ENCODE measurements around the gene RSPH3.
"Not testable (repeated sequence)": the region's sequence is repeated elsewhere in the genome, so short reads cannot be mapped to it uniquely, and the experiment has no call there.

The RSPH3 gene

DNA sequence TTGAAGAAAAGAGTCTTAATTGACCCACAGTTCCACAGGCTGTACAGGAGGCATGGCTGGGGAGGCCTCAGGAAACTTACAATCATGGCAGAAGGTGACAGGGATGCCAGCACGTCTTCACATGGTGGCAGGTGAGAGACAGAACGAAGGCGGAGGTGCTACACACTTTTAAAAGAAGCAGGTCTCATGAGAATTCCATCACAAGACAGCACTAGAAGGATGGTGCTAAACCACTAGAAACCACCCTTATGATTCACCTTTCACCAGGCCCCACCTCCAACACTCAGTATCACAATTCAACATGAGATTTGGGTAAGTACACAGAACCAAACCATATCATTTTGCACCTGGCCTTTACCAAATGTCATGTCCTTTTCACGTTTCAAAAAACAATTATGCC lies 23.9 kb upstream of the RSPH3 start:
- DNase-seq (ENCODE audit: low read depth), result no peak

DNA sequence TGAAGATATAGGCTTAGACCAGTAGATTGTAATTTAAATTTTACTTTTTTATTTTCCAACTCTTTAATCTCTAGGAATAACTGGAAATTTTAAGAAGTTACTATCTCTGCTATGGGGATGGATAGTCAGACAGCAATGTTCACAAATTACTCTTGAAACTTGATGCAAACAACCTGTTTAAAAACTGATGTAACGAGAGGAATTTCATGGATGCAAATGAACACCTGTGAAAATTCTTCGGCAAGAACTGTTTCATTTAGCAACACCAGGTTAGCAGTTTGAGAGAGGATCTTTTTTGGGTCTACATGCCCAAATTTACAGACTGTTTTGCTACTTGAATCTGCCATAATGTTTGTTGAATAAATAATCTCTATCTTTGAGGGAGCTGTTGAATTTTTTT lies 20.0 kb upstream of the RSPH3 start:
- no peak for DNase-seq (ENCODE audit: low read depth)

DNA sequence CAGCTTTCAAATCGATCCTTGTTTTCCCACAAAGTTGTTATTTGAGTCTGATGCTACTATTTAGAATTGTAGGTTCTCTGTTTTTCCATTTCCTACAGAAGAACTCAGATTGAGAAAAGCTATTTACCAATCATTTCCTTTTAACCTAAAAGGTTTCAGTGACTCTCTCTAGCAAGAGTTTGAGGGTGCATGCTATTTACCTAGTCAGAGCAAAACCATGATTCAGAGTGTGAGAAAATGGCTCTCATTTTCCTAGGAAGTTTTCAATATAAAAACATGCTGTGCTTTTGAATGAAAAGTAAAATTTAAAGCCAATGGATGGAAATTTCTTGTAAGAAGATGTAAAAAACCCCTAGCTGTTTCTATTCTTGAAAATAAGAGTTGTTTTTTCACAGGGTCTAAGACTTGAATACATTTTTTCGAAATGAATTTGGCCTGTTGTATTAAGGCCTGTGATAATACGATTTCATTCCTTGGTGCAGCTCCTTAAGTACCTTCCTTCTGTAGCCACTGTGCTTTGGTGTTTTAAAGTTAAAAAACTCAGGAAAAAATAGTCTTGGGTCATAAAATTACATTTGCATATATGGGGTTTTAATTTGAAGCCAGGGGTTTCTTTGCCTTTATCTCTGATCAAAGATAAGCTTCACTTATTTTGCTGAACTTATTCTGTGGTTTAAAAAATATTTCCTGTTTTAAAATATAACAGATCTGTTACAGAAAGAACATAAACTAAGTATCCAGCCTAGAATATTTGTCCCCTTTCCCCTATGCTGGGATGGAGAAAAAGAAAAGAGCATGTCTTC lies 18.0 kb upstream of the RSPH3 start:
- no peak for DNase-seq (ENCODE audit: low read depth)

DNA sequence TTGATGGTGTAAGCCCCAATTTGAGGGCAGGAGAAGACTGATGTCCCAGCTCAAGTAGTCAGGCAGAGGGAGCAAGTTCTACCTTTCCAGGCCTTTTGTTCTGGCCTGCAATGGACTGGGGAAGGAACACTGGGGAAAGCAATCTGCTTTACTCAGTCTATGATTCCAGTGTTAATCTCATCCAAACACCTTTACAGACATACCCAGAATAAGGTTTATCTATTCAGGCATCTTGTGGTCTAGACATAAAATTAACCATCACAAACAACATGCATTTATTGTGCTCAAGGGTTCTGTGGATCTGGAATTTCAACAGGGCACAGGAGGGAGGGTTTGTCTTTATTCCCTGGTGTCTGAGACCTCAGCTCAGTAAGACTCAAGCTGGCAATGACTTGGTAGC lies 14.4 kb upstream of the RSPH3 start:
- no peak for DNase-seq (ENCODE audit: low read depth)

GRCh38 chr6:159013229-159013628 lies 13.2 kb upstream of the RSPH3 start:
- DNase-seq (ENCODE audit: low read depth), result no peak

DNA sequence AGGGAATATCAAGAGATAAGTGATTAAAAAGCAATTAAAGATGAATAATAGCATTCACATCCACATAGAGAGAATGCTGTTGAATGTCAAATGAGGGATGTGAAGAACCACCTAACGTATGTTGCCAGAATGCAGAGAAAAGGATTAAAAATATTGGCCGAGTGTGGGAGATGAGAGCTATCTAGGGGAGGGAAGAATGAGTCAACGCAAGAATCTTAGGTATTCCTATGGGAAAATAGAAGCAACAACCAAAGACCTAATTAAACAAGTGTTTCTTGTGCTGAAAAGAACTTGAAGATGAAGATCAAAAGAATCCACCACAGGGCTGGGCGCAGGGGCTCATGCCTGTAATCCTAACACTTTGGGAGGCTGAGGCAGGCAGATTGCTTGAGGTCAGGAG lies 12.2 kb upstream of the RSPH3 start:
- no peak for DNase-seq (ENCODE audit: low read depth)

GRCh38 chr6:159010037-159010612 lies 10.1 kb upstream of the RSPH3 start:
- not testable (repeated sequence) for DNase-seq (ENCODE audit: low read depth)

GRCh38 chr6:159008656-159009288 lies 8.8 kb upstream of the RSPH3 start:
- DNase-seq (ENCODE audit: low read depth), result no peak

DNA sequence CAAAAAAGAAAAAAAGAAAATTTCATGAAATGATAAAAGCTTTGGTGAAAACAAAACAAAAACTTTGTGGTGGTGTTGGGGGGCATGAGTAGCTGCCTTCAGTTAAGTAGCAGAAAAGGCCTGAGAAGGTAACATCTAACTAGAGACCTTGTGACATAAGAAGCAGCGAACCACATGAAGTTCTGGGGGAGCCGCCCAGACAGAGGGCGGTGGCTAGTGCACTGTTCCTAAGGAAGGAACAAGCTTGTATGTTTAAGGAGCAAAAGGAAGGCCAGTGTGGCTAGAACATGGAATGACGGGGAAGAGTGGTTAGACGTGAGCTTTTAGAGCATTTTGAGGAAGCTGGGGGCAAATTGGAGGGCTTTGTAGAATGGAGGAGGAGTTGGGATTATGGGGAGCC lies 7.5 kb upstream of the RSPH3 start:
- no peak for DNase-seq (ENCODE audit: low read depth)

DNA sequence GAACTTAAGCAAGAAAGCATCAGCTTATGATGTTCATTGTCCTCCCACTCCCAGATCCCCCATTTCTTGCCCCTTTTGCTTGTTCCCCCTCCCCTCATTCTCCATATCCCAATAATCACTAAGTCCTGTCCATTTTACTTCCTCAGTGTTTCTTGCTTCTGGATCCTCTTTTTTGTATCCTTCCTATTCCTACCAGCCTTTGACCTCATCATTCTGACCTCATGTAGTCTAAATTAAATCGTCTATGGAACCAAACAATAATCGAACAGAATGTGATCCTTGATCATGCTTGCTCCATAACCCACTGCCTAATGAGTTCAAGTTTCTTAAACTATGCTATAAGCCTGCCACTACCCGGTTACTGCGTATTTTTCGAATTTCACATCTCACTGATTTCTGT lies 5.4 kb upstream of the RSPH3 start:
- DNase-seq (ENCODE audit: low read depth), result no peak

DNA sequence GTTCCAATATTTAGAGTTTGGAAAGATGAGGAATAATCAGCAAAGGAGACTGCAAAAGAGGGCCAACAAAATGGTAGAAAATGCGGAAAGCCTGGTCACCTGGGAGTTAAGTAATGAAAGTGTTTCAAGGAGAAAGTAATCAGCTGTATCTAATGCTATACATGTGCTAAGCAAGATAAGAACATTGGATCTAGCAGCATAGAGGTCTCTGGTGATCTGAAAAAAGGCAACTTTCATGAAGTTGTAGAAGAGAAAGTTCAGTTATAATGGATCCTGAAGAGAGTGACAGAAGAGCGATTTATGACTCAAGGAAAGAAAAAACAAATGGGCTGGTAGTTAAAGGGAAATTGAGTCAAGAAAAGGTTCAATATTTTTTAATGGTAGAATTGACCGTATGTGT lies 4.6 kb upstream of the RSPH3 start:
- DNase-seq (ENCODE audit: low read depth), result no peak

GRCh38 chr6:159002432-159003155 lies 2.6 kb upstream of the RSPH3 start:
- no peak for DNase-seq (ENCODE audit: low read depth)

- DNase-seq (ENCODE audit: low read depth), result no peak
Measured at GRCh38 chr6:158999154-158999665, 792 bp downstream of the RSPH3 start.

DNA sequence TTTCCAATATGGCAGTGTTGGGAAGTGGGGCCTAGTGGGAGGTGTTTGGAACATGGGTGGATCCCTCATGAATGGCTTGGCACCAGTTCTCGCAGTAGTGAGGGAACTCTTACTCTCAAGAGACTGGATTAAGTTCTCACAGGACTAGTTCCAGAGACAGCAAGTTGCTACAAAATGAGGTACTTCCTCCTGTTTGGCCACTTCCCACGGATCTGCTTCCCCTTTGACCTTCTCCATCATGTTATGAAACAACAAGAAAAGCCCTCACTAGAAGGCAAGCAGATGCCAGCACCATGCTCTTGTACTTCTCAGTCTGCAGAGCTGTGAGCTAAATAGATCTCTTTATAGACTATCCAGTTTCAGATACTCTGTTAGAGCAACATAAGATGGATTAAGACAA lies 3.1 kb downstream of the RSPH3 start:
- DNase-seq (ENCODE audit: low read depth), result no peak

DNA sequence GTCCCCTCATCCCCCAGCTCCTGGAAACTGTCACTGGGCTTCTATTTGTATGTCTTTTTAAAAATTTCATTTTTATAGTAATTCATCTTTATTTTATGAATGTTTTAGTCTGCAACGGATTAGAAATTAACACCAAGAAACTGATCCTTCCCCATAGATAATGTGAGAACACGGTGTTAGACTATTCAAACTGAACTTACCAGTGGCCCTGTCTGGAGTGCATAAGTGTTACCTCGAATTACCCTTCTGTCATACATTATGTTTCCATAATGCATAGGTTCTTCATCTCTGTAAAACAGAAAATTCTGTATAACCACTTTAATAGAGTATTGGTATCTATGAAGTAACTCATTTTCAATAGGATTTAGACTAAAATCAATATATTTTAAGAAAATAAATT lies 6.4 kb downstream of the RSPH3 start:
- DNase-seq (ENCODE audit: low read depth), result no peak

GRCh38 chr6:158991017-158991723 lies 8.8 kb downstream of the RSPH3 start:
- DNase-seq (ENCODE audit: low read depth), result no peak

DNA sequence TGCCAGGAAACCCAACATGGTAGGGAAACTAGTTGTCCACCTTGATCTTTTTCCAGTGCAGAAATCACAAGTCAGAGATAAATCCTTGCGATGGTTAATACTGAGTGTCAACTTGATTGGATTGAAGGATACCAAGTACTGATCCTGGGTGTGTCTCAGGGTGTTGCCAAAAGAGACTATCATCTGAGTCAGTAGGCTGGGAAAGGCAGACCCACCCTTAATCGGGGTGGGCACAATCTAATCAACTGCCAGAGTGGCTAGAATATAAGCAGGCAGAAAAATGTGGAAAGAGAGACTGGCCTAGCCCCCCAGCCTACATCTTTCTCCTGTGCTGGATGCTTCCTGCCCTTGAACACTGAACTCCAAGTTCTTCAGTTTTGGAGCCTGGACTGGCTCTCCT lies 10.3 kb downstream of the RSPH3 start:
- DNase-seq (ENCODE audit: low read depth), result not testable (repeated sequence)

- no peak for DNase-seq (ENCODE audit: low read depth)
Measured at GRCh38 chr6:158988477-158988876, 11.5 kb downstream of the RSPH3 start.

DNA sequence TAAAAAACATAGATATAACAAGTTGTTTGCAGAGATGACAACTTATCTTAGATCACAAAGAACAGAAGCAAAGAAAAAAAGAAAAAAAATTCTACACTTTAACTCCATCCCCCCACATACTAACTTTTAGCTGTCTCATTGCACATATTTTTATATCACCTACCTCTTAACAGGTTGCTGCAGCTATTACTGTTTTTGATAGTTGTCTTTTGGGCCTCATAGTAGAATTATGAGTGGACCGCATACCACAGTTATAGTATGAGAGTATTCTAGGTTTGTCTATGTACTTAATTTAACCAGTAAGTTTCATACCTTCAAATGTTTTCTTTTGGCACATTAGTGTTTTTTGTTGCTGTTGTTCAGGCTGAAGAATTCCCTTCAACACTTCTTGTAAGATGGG lies 12.3 kb downstream of the RSPH3 start:
- DNase-seq (ENCODE audit: low read depth), result no peak

DNA sequence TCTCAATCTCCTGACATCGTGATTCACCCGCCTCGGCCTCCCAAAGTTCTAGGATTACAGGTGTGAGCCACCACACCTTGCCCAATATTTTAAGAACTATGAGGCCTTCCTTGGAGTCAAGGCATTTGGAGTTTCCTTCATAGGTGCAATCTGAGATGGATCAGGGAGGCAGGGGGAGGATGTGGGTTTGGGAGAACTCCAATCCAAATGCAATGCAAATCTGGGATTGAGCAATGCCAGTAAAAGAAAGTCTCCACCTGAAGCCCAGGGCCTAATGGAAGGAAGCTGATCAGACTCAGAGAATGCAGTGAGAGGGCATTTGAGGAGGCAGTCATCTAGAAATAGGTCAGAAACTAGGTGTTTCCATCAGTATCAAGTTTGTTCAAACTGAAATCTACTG lies 21.2 kb downstream of the RSPH3 start:
- no peak for DNase-seq (ENCODE audit: low read depth)

- DNase-seq (ENCODE audit: low read depth), result no peak
Measured at GRCh38 chr6:158977382-158977781, 22.6 kb downstream of the RSPH3 start.
